HG02759 (cell line): Measurements from ENCODE around the gene GOLGA6L10.
"Not testable (repeated sequence)": the region's sequence is repeated elsewhere in the genome, so short reads cannot be mapped to it uniquely, and the experiment has no call there.

Source experiments
- ATAC-seq: cut with Tn5 transposase; IDR thresholded peaks from one replicate; pipeline ENCODE4 v1.9.1; 2021; ENCODE audit warnings: mild to moderate bottlenecking, moderate library complexity; ENCODE audit not compliant: unreplicated experiment

The GOLGA6L10 gene, protein sequence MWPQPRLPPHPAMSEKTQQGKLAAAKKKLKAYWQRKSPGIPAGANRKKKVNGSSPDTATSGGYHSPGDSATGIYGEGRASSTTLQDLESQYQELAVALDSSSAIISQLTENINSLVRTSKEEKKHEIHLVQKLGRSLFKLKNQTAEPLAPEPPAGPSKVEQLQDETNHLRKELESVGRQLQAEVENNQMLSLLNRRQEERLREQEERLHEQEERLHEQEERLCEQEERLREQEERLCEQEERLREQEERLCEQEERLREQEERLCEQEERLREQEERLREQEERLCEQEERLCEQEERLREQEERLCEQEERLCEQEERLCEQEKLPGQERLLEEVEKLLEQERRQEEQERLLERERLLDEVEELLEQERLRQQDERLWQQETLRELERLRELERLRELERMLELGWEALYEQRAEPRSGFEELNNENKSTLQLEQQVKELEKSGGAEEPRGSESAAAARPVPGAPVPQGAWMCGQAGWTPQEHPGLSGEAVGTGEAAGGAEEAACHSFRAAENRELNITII

DNA sequence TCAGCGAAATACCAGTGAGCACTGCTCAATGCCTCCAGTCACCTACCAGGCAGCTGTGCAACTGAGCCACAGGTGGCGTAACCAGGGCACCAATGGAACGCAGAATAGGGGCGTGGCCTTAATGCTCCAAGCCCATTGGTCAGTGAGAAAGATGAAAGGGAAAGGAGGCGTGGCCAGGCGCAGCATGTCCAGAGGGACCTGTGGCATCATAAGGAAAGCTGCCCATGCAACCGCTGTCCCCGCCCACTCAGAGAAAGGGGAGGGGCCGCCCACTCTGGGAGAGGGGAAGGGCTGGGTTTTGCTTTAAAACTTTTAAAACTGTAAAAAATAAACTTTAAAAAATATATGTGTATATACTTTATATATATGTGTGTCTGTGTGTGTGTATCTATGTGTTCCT, at the start of gene GOLGA6L10:
GOLGA6L10 (minus strand) TSS at position 101 of the 400 bp plus-strand sequence; CDS start at position 1, 100 bp downstream.
- ATAC-seq = not testable (repeated sequence)

DNA sequence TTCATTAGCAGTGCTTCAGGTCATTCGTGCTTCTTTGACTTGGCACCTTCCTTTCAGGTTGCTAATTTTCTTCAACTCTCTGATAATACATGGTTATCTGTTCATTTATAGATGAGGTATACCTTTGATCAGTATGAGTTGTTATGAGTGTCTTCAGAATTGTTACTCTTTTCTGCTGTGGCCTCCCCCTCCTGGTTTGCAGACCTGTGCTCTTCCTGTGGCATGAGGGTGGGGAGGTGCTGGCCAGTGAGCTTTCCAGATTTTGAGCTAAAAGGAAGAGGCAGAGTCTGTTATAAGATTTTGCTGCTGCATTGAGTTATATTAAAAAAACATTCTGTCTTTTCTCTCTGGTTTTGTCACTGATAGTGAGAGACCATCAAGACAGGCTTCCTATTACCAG, 49.5 kb upstream of the GOLGA6L10 start:
- no peak for ATAC-seq

DNA sequence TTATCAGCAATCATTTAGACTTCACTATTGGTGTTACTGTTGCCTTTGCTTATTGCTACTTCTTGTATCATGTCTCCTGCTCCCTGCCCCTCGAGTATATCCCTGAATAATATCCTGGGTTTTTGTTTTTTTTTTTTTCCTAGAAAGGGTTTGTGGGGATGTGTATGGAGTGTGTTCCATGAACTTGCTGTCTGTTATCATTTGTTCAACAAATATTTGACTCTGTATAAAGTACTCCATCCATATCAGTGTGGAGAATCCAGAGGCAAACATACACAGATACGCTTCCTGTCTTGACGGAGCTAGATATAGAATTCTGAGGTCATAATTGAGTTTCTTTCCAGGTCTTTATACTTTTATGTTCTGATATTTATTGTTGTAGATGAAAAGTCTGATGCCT, 48.5 kb upstream of the GOLGA6L10 start:
- no peak for ATAC-seq

DNA sequence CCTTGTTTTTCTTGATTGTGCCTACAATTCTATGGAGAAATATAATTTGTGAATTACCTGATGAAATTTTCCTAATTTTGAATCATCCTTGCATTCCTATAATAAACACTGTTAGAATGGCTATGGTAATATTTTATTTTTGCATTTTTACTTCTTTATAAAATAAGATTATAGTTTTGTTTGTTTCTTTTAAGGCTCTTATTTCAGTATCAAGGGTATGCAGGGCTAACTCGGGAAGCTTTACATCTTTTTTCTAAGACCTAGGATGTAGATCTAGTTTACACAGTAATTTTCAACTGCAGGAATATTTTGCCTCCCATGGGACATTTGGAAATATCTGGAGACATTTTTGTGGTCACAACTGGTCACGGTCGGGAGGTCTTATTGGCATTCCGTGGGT, 46.5 kb upstream of the GOLGA6L10 start:
- not testable (repeated sequence) for ATAC-seq

DNA sequence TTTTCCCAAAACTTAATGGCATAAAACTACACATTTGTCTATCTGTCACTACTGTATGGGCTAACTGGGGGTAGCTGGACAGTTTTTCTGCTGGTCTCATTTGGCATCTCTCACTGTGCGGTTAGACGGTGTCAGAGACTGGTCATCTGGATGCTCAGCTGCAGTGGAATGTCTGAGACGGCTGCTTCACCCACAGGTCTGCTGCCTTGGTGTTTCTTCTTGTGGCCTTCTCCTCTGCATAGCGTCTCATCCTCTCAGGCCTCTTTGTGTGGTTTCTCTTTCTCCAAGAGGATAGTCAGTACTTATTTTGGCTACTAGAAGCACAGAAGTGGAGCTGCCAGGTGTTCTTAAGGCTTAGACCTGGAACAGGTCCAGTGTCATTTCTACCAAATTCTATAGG, 44.4 kb upstream of the GOLGA6L10 start:
- ATAC-seq = no peak

DNA sequence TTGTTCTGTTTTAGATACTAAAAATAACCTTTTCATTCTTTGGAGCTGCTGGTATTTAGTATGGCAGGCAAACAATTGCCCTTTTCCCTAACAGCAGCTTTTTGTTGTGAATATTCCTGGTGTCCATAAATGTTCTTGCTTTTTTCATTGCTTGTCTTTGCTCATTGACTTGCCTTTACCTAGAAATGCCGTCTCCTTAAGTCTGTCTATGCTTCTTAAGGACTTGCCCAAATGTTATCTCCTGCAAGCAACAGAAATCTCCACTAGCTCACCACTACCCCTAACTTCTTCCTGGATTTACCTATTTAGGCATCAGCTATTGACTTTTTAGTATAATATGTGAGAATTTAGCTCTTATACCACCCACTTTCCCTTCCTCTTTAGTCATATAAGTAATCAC, 42.8 kb upstream of the GOLGA6L10 start:
- not testable (repeated sequence) for ATAC-seq

DNA sequence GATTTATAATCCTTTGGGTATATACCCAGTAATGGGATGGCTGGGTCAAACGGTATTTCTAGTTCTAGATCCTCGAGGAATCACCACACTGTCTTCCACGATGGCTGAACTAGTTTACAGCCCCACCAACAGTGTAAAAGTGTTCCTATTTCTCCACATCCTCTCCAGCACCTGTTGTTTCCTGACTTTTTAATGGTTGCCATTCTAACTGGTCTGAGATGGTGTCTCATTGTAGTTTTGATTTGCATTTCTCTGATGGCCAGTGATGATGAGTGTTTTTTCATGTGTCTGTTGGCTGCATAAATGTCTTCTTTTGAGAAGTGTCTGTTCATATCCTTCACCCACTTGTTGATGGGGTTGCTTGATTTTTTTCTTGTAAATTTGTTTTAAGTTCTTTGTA, 40.9 kb upstream of the GOLGA6L10 start:
- not testable (repeated sequence) for ATAC-seq

DNA sequence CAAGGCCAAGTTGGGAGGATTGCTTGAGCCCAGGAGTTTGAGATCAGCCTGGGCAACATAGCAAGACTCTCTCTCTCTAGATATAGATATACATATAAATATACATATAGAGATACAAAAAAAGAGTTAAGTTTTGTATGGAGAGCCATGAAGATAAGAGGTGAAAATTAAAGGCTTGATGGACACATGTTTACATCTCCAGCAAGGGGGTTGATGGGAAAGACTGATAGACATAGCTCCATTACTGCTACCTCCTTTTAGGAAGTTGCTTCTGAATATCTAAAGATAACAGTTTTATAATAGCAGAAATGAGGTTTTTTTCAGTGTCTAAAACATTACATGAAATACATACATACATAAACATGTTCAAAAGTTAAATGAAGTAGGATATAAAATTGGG, 37.9 kb upstream of the GOLGA6L10 start:
- ATAC-seq = not testable (repeated sequence)

DNA sequence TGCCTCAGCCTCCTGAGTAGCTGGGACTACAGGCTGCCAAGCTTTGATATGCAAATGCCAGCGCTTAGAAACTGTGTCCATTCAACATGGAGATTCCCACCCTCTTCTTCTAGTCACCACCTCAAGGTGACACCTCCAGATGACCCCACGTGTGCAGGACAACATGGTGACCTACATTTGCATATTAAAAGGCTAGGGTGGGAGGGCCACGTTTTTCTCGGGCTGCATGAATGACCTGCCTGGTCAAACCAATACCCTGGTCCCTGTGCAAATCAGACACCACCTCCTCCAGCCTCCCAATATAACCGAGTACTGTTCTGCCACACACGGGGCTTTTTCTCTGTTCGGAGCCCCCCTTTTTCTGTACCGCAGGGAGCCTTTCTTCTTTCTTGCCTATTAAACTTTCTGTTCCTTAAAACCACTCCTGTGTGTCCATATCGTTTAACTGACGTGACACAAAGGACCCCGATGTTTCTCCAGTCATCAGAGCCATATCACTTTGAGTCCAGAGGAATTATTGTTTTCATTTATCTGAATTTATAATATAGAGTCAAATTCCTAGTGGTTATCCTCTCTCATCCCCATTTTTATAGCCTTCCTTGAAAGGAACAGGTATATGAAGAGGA, 32.2 kb upstream of the GOLGA6L10 start:
- not testable (repeated sequence) for ATAC-seq

DNA sequence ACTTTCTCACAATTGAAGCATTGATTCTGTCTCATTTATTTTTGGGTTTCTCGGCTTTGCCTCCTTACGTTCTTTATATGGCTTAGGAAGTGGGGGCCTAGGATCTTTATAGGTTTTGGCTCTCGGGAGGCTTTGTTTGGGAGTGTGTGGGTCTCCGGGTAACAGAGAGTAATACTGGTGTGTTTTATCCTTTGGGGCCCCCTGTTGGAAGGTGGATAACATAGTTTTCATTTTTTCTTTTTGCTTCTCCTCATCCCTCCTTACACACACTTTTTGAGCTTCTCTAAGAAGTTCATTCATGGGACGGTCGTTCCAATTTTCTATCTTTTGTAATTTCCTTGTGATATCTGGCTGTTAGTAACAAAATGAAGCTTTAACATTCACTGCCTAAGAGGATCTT, 30.3 kb upstream of the GOLGA6L10 start:
- not testable (repeated sequence) for ATAC-seq

DNA sequence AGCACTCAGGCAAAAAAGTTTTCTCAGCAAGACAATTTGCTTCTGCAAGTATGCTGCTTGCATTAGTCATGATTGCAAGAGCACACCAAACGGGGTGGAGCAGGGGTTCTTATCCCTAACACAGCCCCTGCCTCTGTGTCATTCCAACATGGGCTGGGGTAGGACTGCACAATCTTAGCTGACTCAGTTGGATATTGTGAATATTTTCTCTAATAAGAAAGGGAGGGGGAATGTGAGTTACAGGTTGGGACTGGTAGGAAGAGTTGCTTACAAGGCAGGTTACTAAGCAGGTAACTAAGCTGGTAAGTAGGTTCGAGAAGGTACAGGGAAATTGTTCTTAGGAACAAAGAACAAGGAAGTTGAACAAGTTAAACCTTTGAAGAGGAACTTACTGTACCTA, 24.4 kb upstream of the GOLGA6L10 start:
- not testable (repeated sequence) for ATAC-seq

DNA sequence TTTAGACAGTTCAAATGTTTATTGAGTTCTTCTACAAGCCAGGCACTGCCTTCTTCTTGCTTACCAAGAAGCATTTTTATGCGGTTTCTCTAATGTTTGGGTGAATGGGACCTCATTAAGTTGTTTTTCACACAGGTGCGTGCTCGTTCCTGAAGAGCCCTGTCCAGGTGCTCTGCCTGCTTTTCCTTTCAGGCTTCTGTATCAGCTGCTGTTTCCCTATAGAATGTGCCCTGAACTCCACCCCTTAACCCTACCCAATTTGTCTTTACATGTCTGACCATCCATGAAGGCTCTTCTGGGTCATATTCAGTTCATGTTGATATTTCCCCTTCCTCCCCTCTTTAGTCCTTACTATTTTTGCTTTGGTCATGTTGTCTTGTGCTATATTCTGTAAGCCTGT, 22.4 kb upstream of the GOLGA6L10 start:
- ATAC-seq = no peak

DNA sequence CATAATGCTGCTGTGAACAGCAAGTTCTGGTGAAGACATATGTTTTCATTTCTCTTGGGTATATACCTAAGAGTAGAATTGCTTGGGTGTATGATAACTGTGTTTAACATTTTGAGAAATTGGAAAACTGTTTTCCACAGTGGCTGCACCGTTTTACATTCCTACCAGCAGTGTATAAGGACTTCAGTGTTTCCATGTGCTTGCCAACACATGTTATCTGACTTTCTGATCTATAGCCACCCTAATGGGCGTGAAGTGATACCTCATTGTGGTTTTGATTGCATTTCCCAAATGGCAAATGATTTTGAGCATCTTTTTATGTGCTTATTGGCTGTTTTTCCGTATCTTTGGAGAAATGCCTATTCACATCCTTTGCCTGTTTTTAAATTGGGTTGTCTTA, 18.5 kb upstream of the GOLGA6L10 start:
- not testable (repeated sequence) for ATAC-seq

DNA sequence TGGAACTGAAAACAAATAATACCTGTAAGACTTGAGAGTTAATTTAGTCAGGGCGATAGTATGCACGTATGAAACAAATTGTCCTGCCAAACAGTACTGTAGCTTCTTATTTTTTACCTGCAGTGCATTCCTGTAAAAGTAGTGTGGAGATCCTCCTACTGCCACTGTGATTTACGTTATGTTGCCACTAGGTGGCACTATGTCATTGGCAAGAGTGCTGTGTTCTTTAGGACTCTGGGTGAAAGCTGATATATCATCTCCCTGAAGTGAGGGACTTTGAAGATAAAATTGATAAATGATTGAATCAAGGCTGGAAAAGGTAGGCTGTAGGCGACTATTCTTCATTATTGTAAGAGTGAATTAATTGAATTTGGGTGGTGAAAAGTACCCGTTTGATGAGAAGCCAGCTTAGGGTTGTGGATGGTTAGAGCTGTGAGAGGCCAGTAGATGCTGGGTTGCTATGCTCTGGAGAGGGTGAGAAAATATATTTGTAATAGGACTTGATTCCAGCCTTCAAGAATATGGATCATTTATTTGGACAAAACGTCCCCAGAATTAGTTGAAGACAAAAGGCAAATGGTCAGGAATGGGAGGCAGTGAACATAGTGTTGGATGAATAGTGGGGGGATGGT, 16.5 kb upstream of the GOLGA6L10 start:
- peak; percentile 89 for ATAC-seq

DNA sequence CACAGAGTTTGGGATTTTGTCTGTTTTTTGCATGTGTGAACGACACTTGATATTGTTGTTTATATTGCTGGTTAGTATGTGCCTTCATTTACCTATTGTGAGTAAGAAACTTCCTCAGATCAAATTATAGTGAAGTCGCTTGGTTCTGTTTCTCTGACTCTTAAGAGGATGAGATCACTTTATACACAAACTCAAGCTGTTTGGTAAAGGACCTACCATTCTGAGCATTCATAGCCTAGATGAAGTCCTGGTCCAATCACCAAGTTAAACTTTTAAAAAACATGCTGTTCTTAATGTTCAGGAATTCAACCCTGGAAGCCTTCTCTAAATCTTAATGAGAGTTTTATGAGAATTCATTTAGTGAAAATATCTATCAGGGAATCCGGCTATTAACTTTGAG, 15.3 kb upstream of the GOLGA6L10 start:
- not testable (repeated sequence) for ATAC-seq

DNA sequence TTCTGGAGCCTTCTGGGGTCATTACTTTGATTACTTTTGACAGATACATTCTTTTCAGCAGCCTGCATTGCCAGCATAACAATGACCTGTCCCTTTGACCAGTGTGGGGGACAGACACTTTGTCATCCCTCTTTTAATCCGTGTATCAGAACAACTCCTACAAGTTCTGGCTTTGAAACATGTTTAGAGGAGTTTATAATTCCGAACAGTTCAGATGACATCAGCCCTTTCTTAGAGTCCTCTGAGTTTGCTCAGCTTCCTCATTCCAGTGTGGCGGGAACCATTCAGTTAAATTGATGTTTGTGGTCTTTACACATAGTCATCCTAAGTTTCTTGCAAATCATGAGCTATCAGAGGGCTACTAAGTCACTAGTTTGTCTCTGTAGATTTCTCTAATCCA, 13.5 kb upstream of the GOLGA6L10 start:
- not testable (repeated sequence) for ATAC-seq

DNA sequence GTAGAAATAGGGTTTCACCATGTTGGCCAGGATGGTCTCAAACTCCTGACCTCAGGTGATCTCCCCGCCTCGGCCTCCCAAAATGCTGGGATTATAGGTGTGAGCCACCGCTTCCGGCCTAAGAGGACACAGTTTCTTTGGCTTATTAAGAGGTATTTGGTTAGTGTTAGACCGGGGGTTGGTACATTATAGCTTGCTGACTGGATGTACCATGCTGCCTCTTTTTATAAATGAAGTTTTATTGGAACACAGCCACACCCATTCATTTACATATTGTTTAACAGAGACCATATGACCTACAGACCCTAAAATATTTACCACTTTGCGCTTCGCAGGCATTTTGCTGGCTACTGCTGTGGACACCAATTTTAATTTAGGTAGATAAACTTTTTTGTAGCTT, 11.3 kb upstream of the GOLGA6L10 start:
- ATAC-seq = not testable (repeated sequence)

DNA sequence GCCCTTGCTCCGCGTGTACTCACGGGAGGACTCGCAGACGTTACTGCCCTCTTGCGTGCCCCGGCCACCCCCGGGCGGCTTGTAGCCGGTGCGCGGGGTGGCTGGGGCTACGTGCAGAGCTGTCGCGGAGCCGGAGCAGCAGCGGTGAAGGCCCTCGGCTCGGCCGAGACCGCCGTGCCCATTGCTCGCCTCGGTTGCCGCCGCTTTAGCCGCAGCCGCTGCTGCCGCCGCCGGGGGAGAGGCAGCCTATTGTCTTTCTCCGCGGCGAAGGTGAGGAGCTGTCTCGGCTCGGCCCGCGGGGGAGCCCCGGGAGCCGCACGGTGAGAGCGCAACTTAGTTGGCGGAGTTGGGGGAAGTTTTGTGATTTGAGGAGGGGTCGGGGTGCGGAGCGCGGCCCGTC, 5.8 kb upstream of the GOLGA6L10 start:
- ATAC-seq = not testable (repeated sequence)

DNA sequence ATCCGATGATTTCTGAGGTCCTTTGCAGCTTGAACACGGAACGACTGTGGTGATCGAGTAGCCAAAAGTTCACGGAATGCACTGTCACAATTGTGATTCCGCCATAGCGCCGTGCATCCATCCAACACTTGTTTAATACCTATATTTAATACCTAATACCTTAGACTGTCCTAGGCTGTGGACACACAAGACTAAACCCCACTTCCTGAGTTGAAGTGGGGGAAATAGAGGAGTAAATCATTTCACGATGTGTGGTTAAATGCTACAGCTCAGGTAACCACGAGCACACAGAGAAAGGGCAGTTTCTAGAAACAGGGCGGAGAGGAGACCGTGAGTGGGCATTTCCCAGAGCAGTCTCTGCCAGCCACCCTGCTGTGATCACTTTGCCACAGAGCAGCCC, 5.3 kb upstream of the GOLGA6L10 start:
- not testable (repeated sequence) for ATAC-seq

DNA sequence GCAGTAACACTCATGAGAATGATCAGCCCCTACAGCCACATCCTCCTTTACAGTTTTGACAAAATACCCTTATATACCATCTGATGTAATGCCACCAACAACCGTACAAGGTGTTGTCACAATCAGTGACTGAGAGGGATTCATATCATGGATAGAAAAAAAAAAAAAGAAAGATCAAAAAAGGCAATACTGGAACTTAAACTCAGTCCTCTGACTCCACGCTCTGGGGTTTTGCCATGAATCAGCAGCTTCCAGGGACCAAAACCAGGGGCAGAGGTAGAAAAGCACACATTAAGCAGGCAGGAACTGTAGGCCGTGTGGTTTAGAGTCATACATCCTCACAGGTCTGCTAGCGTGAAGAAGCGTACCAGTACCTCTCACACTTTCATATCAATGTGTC, 1.6 kb downstream of the GOLGA6L10 start:
- not testable (repeated sequence) for ATAC-seq

DNA sequence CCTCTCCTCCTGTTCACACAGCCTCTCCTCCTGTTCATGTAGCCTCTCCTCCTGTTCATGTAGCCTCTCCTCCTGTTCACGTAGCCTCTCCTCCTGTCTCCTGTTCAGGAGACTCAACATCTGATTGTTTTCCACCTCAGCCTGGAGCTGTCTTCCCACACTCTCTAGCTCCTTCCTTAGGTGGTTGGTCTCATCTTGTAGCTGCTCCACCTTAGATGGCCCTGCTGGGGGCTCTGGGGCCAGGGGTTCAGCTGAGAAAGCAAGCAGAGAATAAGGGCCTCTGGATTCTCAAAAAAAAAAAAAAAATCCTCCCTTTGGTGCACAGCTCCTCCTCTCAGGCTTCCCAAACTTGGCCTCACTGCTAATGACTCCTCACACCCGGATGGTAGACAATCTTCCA, 4.1 kb downstream of the GOLGA6L10 start:
- not testable (repeated sequence) for ATAC-seq

DNA sequence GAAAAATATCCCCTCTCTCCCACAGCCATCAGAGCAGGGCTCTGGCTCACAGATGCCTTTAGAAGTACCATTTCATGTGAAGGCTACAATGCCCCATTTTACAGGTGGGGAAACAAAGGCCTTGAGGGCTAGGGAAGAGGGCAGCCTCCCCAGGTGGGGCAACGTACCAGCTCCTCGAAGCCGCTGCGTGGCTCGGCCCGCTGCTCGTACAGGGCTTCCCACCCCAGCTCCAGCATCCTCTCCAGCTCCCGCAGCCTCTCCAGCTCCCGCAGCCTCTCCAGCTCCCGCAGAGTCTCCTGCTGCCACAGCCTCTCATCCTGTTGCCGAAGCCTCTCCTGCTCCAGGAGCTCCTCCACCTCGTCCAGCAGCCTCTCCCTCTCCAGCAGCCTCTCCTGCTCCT, 4.9 kb downstream of the GOLGA6L10 start:
- not testable (repeated sequence) for ATAC-seq
